Hematopoietic multipotent progenitor cell (in vitro differentiated cells): ENCODE results near the gene OPN1MW. TPM values are rescaled to one million over a fixed set of nuclear protein-coding genes. Genes with fewer than 3 reads are reported as not detected.
"Not testable (repeated sequence)": the region's sequence is repeated elsewhere in the genome, so short reads cannot be mapped to it uniquely, and the experiment has no call there.

Experiments
- DNase-seq, 3 donors: peaks; one replicate each; pipeline ENCODE4 v3.0.0-alpha.2; 2011 to 2015; ENCODE audit warnings: low read depth in 2 of 3, low spot score in 2 of 3
- total RNA-seq: library from RNA; depleted of rRNA; stranded (reverse); fragments of >200 nt; gene quantifications from one replicate; pipeline ENCODE4 v1.2.3, GENCODE V29; 2012

The OPN1MW gene
- total RNA-seq, 1 donor = not detected

GRCh38 chrX:154209670-154210418 lies 27.4 kb downstream of the OPN1MW start:
- DNase-seq = not testable (repeated sequence)

- not testable (repeated sequence) for DNase-seq
These were observed 28.7 kb downstream of the OPN1MW start for GRCh38 chrX:154211057-154211456.

- DNase-seq = not testable (repeated sequence)
These were observed 29.1 kb downstream of the OPN1MW start for GRCh38 chrX:154211499-154211898.

GRCh38 chrX:154219456-154219855 lies 37.1 kb downstream of the OPN1MW start, which contains the start of gene OPN1MW2:
OPN1MW2 (plus strand) TSS chrX:154219756; CDS start chrX:154219816, 60 bp downstream.
- DNase-seq = not testable (repeated sequence)

GRCh38 chrX:154225292-154225691 lies 42.9 kb downstream of the OPN1MW start:
- not testable (repeated sequence) for DNase-seq

- DNase-seq = not testable (repeated sequence)
These were observed 44.3 kb downstream of the OPN1MW start for GRCh38 chrX:154226706-154227105.

GRCh38 chrX:154231443-154231842 lies 49.0 kb downstream of the OPN1MW start:
- not testable (repeated sequence) for DNase-seq

- not testable (repeated sequence) for DNase-seq
These were observed 51.2 kb downstream of the OPN1MW start for GRCh38 chrX:154233620-154234019.

- DNase-seq = not testable (repeated sequence)
These were observed 56.7 kb downstream of the OPN1MW start for GRCh38 chrX:154238939-154239559.

- DNase-seq = not testable (repeated sequence)
These were observed 57.6 kb downstream of the OPN1MW start for GRCh38 chrX:154239982-154240503.

Other genes starting within 250 kb of the OPN1MW start
- 37.4 TPM for gene NAA10, start 247.6 kb upstream of the OPN1MW start, total RNA-seq
- 37.7 TPM for gene RENBP, start 238.0 kb upstream of the OPN1MW start, total RNA-seq
- gene HCFC1, start 210.8 kb upstream of the OPN1MW start, total RNA-seq = 95.1 TPM
- 15.6 TPM for gene TMEM187, start 209.8 kb upstream of the OPN1MW start, total RNA-seq
- 40.9 TPM for gene IRAK1, start 162.7 kb upstream of the OPN1MW start, total RNA-seq
- gene MECP2, start 84.9 kb upstream of the OPN1MW start, total RNA-seq = 25.3 TPM
- gene OPN1LW, start 38.4 kb upstream of the OPN1MW start, total RNA-seq = not detected
- not detected for gene OPN1MW2, start 37.2 kb downstream of the OPN1MW start, total RNA-seq
- not detected for gene OPN1MW3, start 75.0 kb downstream of the OPN1MW start, total RNA-seq
- gene TEX28, start 112.5 kb downstream of the OPN1MW start, total RNA-seq = under 0.01 TPM
- gene TKTL1, start 113.2 kb downstream of the OPN1MW start, total RNA-seq = 0.27 TPM
- 868 TPM for gene FLNA, start 192.0 kb downstream of the OPN1MW start, total RNA-seq
- 24.5 TPM for gene EMD, start 196.7 kb downstream of the OPN1MW start, total RNA-seq
- gene RPL10, start 215.8 kb downstream of the OPN1MW start, total RNA-seq = 7,558 TPM
- 89.7 TPM for gene DNASE1L1, start 226.7 kb downstream of the OPN1MW start, total RNA-seq
- gene TAFAZZIN, start 228.9 kb downstream of the OPN1MW start, total RNA-seq = 42.3 TPM
- 95.1 TPM for gene ATP6AP1, start 246.1 kb downstream of the OPN1MW start, total RNA-seq